GM18511 (cell line): ENCODE results near the gene TAS1R1.

Experiments used
- ATAC-seq: cut with Tn5 transposase; IDR thresholded peaks from one replicate; pipeline ENCODE4 v1.9.1; 2021; ENCODE audit warnings: mild to moderate bottlenecking, moderate library complexity; ENCODE audit not compliant: unreplicated experiment

The TAS1R1 gene

DNA sequence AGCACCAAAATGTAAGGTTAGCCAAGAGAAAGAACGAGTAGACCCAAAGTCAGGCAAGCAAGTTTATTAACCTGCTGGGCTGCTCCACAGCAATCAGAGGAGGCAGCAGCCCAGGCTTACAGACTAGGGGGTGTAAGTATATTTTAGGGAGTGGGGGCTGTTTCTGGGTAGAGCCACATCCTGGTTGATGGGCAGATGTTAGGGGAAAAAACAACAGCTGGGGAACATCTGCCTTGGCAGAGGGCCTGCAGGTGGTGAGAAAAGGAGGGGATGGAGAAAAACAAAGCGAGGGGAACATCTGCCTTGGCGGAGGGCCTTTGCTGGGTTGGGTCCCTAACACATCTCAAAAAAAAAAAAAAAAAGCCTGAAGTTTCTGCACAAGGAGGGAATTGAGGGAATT, 15.0 kb downstream of the TAS1R1 start:
- no peak for ATAC-seq

DNA sequence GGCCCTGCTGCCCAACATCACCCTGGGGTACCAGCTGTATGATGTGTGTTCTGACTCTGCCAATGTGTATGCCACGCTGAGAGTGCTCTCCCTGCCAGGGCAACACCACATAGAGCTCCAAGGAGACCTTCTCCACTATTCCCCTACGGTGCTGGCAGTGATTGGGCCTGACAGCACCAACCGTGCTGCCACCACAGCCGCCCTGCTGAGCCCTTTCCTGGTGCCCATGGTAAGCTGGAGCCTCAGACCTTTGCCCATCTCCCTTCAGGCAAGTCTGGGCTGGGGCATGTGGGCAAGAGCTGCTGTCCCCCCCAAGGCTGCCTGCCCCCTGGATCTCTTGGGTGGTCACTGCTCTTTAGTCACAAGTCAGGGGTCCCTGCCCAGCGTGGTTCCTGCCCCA, 15.9 kb downstream of the TAS1R1 start:
- no peak for ATAC-seq

DNA sequence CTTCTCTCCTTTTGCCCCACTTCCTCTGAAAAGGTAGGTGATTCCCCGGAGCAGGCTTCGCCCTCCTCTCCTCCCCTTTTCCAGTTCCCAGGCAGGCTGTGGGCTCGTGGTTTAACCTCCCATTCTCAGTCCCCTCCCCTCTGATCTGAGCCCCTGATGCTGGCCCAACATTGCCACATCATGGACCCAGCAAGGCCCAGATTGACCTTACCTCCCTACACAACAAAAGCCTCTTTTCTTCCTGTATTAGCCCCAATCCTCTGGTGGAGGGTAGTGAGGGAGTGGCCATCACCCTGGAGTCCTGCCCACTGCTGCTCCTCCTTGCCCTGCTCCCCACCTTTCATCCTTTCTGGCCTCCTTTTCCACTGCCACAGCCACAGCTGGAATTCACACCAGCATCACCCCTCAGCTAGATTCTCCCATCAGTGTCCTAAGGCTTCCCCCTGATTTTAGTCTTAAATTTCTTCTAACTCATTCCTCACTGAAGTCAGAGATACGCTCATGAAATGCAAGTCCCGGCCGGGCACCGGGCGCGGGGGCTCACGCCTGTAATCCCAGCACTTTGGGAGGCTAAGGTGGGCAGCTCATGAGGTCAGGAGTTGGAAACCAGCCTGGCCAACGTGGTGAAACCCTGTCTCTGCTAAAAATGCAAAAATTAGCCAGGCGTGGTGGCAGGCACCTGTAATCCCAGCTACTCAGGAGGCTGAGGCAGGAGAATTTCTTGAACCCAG, 17.7 kb downstream of the TAS1R1 start:
- no peak for ATAC-seq

DNA sequence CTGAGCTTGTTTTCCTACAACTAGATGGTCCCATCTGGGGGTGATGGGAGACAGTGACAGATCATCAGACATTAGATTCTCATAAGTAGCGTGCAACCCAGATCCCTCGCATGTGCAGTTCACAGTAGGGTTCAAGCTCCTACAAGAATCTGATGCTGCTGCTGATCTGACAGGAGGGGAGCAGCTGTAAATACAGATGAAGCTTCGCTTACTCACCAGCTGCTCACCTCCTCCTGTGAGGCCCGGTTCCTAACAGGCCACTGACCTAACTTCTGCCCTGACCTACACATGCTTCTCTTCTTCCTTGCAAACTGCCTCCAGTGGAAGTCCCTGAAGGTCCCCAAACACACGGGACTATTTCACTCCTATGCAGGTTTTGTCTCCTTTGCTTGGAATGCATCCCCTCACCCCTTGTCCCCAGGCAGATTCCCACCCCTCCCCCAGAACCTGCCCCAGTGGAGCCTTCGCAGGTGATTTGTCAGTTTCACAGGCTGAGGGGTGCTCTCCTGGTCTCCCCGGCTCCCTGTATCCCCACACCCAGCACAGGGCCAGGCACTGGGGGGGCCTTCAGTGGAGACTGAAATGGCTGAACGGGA, 19.0 kb downstream of the TAS1R1 start:
- no peak for ATAC-seq

DNA sequence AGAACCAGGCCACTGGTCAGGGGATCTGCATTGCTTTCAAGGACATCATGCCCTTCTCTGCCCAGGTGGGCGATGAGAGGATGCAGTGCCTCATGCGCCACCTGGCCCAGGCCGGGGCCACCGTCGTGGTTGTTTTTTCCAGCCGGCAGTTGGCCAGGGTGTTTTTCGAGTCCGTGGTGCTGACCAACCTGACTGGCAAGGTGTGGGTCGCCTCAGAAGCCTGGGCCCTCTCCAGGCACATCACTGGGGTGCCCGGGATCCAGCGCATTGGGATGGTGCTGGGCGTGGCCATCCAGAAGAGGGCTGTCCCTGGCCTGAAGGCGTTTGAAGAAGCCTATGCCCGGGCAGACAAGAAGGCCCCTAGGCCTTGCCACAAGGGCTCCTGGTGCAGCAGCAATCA, 19.7 kb downstream of the TAS1R1 start:
- no peak for ATAC-seq

DNA sequence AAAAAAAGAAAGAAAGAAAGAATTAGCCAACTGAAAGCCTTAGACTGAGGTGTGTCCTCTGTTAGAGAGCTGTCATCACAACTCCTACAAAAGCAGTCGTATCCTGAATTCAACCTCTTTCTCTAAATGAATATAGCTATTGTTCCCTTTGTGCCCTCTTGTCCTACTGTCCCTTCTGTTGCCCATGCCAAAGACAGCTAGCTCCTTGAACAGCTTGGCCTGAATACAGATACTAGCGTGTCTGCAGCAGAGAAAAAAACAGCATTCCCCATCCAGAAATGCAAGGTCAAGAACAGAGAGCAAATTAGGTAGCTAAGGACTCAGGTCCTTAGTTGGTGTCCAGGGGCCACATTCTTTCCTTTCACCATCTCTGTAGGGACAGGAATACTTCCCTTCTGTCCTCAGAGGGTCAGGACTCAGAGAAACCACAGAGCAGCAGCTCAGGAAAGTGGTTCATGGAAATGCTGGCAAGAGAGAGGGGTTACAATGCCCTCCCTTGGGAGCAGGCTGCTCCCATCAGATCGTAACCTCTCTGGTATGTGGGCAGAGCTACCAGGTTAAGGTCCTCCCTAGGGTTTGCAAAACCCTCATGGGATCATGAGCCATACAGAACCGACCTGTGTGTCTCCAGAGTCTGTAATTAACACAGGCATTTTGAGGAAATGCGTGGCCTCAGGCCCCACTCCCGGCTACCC, 22.9 kb downstream of the TAS1R1 start:
- ATAC-seq, result no peak

DNA sequence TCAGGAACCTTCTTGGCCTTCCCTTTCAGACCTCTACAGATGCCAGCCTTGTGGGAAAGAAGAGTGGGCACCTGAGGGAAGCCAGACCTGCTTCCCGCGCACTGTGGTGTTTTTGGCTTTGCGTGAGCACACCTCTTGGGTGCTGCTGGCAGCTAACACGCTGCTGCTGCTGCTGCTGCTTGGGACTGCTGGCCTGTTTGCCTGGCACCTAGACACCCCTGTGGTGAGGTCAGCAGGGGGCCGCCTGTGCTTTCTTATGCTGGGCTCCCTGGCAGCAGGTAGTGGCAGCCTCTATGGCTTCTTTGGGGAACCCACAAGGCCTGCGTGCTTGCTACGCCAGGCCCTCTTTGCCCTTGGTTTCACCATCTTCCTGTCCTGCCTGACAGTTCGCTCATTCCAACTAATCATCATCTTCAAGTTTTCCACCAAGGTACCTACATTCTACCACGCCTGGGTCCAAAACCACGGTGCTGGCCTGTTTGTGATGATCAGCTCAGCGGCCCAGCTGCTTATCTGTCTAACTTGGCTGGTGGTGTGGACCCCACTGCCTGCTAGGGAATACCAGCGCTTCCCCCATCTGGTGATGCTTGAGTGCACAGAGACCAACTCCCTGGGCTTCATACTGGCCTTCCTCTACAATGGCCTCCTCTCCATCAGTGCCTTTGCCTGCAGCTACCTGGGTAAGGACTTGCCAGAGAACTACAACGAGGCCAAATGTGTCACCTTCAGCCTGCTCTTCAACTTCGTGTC, 23.7 kb downstream of the TAS1R1 start:
- no peak for ATAC-seq

DNA sequence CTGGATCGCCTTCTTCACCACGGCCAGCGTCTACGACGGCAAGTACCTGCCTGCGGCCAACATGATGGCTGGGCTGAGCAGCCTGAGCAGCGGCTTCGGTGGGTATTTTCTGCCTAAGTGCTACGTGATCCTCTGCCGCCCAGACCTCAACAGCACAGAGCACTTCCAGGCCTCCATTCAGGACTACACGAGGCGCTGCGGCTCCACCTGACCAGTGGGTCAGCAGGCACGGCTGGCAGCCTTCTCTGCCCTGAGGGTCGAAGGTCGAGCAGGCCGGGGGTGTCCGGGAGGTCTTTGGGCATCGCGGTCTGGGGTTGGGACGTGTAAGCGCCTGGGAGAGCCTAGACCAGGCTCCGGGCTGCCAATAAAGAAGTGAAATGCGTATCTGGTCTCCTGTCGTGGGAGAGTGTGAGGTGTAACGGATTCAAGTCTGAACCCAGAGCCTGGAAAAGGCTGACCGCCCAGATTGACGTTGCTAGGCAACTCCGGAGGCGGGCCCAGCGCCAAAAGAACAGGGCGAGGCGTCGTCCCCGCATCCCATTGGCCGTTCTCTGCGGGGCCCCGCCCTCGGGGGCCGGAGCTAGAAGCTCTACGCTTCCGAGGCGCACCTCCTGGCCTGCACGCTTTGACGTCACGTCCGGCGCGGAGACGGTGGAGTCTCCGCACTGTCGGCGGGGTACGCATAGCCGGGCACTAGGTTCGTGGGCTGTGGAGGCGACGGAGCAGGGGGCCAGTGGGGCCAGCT, 24.4 kb downstream of the TAS1R1 start, which contains the start of gene ZBTB48:
Gene ZBTB48 (plus strand): TSS at position 621 of the 745 bp plus-strand sequence. CDS start 616 bp downstream, outside the sequence.
- peak; percentile 94 for ATAC-seq

DNA sequence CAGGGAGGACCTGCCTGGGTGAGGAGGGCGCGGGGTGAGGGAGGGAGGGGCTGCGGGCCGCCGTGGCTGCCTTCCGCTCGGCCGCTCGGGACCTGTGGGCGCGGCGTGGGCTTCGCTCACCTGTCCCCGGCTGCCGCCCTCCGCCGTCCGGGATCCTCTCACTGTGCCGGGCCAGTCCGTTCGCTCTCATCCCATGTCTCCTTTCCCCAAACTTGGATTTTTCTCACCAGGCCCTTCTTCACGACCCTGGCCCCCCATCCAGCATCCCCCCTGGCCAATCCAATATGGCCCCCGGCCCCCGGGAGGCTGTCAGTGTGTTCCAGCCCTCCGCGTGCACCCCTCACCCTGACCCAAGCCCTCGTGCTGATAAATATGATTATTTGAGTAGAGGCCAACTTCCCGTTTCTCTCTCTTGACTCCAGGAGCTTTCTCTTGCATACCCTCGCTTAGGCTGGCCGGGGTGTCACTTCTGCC, 25.0 kb downstream of the TAS1R1 start:
- ATAC-seq, result peak; percentile 4

DNA sequence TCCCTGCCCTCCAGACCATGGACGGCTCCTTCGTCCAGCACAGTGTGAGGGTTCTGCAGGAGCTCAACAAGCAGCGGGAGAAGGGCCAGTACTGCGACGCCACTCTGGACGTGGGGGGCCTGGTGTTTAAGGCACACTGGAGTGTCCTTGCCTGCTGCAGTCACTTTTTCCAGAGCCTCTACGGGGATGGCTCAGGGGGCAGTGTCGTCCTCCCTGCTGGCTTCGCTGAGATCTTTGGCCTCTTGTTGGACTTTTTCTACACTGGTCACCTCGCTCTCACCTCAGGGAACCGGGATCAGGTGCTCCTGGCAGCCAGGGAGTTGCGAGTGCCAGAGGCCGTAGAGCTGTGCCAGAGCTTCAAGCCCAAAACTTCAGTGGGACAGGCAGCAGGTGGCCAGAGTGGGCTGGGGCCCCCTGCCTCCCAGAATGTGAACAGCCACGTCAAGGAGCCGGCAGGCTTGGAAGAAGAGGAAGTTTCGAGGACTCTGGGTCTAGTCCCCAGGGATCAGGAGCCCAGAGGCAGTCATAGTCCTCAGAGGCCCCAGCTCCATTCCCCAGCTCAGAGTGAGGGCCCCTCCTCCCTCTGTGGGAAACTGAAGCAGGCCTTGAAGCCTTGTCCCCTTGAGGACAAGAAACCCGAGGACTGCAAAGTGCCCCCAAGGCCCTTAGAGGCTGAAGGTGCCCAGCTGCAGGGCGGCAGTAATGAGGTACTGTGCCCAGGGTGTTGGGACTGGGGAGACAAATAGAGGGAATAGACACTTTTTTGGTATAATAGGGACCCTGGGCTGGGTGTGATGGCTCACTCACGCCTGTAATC, 25.7 kb downstream of the TAS1R1 start:
- ATAC-seq, result no peak

DNA sequence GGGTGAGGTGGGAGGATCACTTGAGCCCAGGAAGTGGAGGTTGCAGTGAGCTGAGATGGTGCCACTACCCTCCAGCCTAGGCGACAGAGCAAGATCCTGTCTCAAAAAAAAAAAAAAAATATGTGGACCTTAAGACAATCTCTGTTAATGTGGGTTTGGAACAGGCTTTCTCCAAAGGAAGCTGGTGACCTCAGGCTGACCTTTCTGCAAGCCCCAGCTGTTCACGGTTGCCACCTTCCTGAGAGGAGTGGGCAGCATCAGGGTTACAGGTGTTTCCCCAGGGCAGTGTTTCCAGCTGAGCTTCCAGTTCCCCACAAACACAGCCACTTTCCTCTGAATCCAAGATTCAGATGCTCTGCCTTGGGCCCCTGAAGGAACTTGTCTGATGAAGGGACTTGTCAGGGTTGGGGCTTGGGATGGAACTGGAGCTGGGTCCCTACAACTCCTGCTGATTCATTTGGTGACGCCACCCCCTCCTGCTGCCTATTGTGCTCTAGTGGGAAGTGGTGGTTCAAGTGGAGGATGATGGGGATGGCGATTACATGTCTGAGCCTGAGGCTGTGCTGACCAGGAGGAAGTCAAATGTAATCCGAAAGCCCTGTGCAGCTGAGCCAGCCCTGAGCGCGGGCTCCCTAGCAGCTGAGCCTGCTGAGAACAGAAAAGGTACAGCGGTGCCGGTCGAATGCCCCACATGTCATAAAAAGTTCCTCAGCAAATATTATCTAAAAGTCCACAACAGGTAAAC, 26.6 kb downstream of the TAS1R1 start:
- no peak for ATAC-seq

DNA sequence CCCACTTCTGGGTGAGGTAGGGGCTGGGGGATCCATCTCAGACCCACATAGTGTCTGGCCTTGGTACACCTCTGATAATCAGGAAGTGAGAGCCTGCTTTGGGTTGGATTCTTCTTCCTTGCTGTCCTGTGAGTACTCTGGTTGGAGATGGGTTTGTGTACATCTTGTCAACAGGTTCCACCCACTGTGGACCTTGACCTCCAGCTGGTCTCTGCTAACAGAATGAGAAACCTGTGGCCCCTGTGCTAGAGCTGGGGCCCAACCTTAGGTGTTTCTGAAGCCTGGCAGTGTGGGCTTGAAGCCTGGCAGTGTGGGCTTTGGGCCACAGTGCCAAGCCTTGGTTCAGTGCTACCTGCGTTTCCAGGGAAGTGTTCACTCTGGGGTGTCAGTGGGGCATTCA, 27.3 kb downstream of the TAS1R1 start:
- ATAC-seq, result no peak

DNA sequence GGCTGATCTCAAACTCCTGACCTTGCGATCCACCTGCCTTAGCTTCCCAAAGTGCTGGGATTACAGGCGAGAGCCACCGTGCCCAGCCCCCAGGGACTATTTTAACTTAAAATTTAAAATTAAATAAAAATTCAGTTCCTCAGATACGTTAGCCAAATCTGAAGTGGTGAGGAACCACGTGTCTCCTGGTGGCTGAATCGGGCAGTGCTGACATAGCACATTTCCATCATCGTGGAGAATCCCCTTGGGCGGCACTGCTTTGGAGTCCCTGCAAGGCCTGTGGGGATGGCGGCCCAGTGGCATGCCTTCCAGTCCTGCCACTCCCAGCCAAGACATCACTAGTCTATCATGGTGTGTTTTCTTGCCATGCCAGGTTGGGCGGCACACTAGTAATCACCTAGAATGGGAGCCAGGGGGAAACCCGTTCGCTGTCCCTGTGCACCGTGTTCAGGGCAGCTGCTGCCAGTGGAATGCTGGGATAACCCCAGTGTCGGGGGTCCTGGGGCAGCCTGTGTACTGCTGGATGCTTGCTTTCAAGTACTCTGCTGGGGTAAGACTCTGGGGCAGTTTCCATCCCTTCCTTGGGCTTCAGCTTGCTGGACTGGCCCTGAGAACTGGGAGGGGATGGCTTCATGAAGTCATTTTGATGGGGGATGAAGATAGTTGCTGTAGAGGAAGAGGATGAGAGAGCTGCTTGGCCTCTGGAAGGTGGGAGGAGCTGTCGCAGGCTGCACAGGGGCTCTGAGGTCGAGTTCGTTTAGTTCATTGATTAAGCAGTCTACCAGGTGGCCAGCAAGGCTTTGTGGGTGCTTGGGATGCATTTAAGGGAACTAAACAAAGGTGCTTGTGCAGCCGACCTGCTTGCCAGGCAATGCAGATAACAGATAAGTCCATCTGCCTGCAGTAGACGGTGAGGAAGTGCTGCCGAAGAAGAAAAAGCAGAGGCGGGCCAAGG, 29.3 kb downstream of the TAS1R1 start:
- ATAC-seq, result no peak

DNA sequence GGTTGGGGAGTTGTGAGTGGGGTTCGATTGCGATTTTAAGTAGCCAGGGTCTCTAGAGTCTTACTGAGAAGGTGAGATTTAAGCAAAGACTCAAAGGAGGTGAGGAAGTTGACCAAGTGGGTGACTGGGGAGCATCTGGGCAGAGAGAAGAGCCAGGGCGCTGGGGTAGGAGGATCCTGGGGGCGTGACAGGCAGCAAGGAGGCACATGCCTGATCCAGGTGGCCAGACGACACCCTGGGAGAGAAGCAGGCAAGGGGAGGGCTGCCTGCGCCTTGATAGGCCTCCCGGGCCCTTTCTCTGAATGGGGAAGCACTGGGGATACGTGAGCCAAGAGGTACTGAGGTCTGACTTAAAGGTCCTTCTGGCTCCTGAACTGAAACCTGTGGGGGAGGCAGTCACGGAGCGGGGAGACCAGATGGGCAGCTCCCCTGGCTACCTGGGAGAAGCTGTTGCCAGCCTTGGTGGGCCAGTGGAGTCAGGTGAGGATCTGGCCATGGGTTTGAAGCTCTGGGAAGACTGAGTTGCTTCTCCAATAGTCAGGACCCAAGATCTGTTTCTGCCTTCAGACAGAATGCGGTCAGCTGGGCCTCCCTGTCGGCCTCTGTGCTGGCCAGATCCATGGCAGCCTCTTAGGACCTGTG, 30.1 kb downstream of the TAS1R1 start:
- no peak for ATAC-seq

DNA sequence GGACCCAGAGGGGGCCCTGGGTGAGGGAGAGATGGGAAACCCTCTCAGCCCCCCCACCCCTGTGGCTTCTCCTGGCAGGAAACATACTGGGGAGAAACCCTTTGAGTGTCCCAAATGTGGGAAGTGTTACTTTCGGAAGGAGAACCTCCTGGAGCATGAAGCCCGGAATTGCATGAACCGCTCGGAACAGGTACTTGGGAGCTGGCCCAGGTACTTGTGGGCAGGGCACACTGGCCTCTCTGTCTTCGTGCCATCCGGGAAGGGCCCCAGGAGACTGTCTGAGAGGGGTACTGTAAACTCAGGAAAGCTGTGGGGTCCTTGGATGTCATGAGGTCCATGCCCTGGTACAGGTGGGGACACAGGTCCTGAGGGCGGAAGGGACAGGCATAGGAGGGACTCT, 30.7 kb downstream of the TAS1R1 start:
- ATAC-seq, result no peak

DNA sequence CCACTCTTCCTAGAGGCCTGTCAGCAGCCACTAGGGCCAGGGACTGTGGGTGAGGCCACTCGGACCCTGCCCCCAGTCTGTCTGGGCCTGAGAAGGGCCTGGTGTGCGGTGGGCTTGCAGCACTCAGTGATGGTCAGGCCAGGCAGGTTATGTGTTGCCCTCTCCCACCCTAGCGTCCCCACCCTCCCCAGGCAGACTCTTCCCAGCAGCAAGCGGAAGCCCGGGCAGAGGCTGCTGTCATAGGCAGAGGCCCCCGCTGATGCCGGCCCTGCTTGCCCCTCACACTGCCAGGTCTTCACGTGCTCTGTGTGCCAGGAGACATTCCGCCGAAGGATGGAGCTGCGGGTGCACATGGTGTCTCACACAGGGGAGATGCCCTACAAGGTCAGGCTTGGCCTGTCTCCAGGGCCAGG, 31.3 kb downstream of the TAS1R1 start:
- no peak for ATAC-seq

DNA sequence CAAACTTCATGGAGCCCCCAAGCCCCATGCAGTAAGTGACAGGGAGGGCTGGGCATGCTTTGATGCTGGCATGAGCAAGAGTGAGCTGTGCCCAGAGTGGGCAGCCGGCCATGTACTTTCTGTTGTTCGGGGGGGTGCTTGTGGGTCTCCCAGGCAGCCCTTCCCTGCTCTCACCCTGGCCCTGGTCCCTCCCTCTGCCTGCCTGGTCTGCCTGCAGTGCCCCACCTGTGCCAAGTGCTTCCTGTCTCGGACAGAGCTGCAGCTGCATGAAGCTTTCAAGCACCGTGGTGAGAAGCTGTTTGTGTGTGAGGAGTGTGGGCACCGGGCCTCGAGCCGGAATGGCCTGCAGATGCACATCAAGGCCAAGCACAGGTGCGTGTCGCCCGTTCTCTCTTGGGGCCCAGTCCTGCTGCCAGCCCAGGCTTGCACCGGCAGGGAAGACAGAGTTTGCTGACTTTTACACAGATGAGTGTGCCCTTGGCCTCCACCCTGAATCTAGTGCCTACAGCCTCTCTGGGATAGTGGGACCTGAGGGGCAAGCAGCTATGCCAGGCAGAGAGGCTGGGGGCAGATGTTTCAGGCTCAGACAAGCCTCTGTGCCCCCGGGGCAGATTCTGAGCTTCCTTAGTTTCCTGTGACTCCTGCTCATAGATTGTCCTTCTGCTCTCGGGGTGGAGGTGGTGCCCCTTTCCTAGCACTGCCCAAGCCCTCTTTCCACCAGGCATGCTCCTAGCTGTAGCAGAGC, 32.3 kb downstream of the TAS1R1 start:
- ATAC-seq, result no peak
